Measurements from ENCODE around the gene UTP25.
"Not testable (repeated sequence)": the region's sequence is repeated elsewhere in the genome, so short reads cannot be mapped to it uniquely, and the experiment has no call there.

UTP25 gene

DNA sequence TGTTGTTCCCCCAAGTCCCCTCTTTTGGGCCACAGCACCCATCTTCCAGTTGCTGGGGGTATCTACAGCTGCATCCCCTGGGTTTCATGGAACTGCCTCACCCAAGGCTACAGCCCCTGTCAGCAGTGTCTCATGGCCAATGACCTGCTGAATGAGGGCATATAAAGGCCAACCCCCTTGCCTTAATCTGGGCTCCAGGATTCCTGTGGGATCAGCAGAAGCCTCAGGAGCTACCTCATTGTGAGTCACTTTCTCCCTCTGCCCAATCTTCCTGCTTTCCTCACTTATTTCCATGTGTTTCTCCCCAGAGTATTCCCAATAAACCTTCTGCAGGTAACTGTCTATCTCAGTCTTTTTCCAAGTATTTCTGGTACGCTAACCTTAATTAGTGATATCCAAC, 73.0 kb downstream of the UTP25 start:
- DNase-seq, result peak; percentile 88

- no peak for DNase-seq
These were observed 73.4 kb downstream of the UTP25 start for GRCh38 chr1:209901211-209901610.

GRCh38 chr1:209904774-209905173, 77.0 kb downstream of the UTP25 start:
- DNase-seq, result not testable (repeated sequence)
